ENCODE measurements around the gene ZNF592. TPM values are rescaled to one million over a fixed set of nuclear protein-coding genes. Genes with fewer than 3 reads are reported as not detected.

ZNF592 gene
- total RNA-seq, 1 donor from 2014 or later = 36.1 TPM

GRCh38 chr15:84764989-84765388 is 16.6 kb downstream of the ZNF592 start:
- H3K9me3 ChIP-seq = no peaks in the 10 kb centered on the region
- no peak for TF ChIP-seq CTCF (IDR thresholded peaks at IDR 0.05)
- H3K4me3 ChIP-seq = no peak overlapping the region
- intact Hi-C loops (cut with DNase I) = no loop called here
- H3K36me3 ChIP-seq = peaks cover 23 to 42% of the 10 kb centered on the region in 2 donors
- H3K4me1 ChIP-seq = peaks cover 0 to 19% of the 10 kb centered on the region in 2 donors
- H3K27me3 ChIP-seq = no peaks in the 10 kb centered on the region
- DNase-seq (ENCODE audit: low spot score in 2 of 2) = no peak
- no peak overlapping the region for H3K27ac ChIP-seq

- DNase-seq (ENCODE audit: low spot score in 2 of 2) = no peak
- no peak for TF ChIP-seq CTCF (IDR thresholded peaks at IDR 0.05)
- Histone ChIP-seq H3K4me1 (peaks cover 0 to 13% of the 10 kb centered on the region in 2 donors), H3K9me3 (no peaks in the 10 kb centered on the region), H3K27me3 (no peaks in the 10 kb centered on the region), H3K4me3 (no peak overlapping the region), H3K36me3 (peaks cover 23 to 42% of the 10 kb centered on the region in 2 donors), H3K27ac (no peak overlapping the region)
- intact Hi-C loops (cut with DNase I) = no loop called here
Observed at GRCh38 chr15:84765675-84766074, 17.3 kb downstream of the ZNF592 start.

GRCh38 chr15:84766461-84767035 is 18.2 kb downstream of the ZNF592 start:
- H3K4me3 ChIP-seq = no peak overlapping the region
- H3K36me3 ChIP-seq = peaks cover 23 to 42% of the 10 kb centered on the region in 2 donors
- DNase-seq (ENCODE audit: low spot score in 2 of 2) = no peak
- H3K9me3 ChIP-seq = no peaks in the 10 kb centered on the region
- H3K27me3 ChIP-seq = no peaks in the 10 kb centered on the region
- intact Hi-C loops (cut with DNase I) = no loop called here
- peaks cover 0 to 5% of the 10 kb centered on the region in 2 donors for H3K4me1 ChIP-seq
- no peak overlapping the region for H3K27ac ChIP-seq
- TF ChIP-seq CTCF (IDR thresholded peaks at IDR 0.05) = no peak

- peaks cover 2 to 7% of the 10 kb centered on the region in 2 donors for H3K4me1 ChIP-seq
- no peak overlapping the region for H3K4me3 ChIP-seq
- intact Hi-C loops (cut with DNase I) = no loop called here
- DNase-seq (ENCODE audit: low spot score in 2 of 2) = no peak
- TF ChIP-seq CTCF (IDR thresholded peaks at IDR 0.05) = no peak
- H3K27me3 ChIP-seq = no peaks in the 10 kb centered on the region
- H3K36me3 ChIP-seq = peaks cover 11 to 27% of the 10 kb centered on the region in 2 donors
- peak overlapping the region in 1 of 2 donors; percentile 34 for H3K27ac ChIP-seq
- H3K9me3 ChIP-seq = no peaks in the 10 kb centered on the region
Observed at GRCh38 chr15:84772031-84772430, 23.6 kb downstream of the ZNF592 start.

- peak overlapping the region in 1 of 2 donors; percentile 34 for H3K27ac ChIP-seq
- TF ChIP-seq CTCF (IDR thresholded peaks at IDR 0.05) = no peak
- peaks cover 7 to 24% of the 10 kb centered on the region in 2 donors for H3K36me3 ChIP-seq
- H3K4me3 ChIP-seq = no peak overlapping the region
- no peaks in the 10 kb centered on the region for H3K27me3 ChIP-seq
- no peaks in the 10 kb centered on the region for H3K9me3 ChIP-seq
- peaks cover 2 to 7% of the 10 kb centered on the region in 2 donors for H3K4me1 ChIP-seq
- DNase-seq (ENCODE audit: low spot score in 2 of 2) = no peak
- intact Hi-C loops (cut with DNase I) = no loop called here
Observed at GRCh38 chr15:84772467-84772866, 24.1 kb downstream of the ZNF592 start.
